ENCODE measurements around the gene MYO1E.
"Not testable (repeated sequence)": the region's sequence is repeated elsewhere in the genome, so short reads cannot be mapped to it uniquely, and the experiment has no call there.

Gene MYO1E

GRCh38 chr15:59290295-59291212 is 82.1 kb downstream of the MYO1E start:
- FAIRE-seq: no peak

GRCh38 chr15:59289574-59289973 is 83.1 kb downstream of the MYO1E start:
- FAIRE-seq: no peak

GRCh38 chr15:59283717-59284391 is 88.8 kb downstream of the MYO1E start:
- no peak for FAIRE-seq

- FAIRE-seq: no peak
These were observed 89.9 kb downstream of the MYO1E start for GRCh38 chr15:59282515-59283337.

- FAIRE-seq: no peak
These were observed 91.0 kb downstream of the MYO1E start for GRCh38 chr15:59281699-59282098.

- FAIRE-seq: no peak
These were observed 91.8 kb downstream of the MYO1E start for GRCh38 chr15:59280855-59281254.

- FAIRE-seq: not testable (repeated sequence)
These were observed 92.4 kb downstream of the MYO1E start for GRCh38 chr15:59280292-59280691.

- FAIRE-seq: no peak
These were observed 93.6 kb downstream of the MYO1E start for GRCh38 chr15:59279023-59279422.

- no peak for FAIRE-seq
These were observed 94.6 kb downstream of the MYO1E start for GRCh38 chr15:59278120-59278519.

- no peak for FAIRE-seq
These were observed 96.2 kb downstream of the MYO1E start for GRCh38 chr15:59276225-59277178.

GRCh38 chr15:59274126-59274970 is 98.3 kb downstream of the MYO1E start:
- FAIRE-seq: no peak

GRCh38 chr15:59273234-59273633 is 99.4 kb downstream of the MYO1E start:
- FAIRE-seq: no peak

- no peak for FAIRE-seq
These were observed 101.0 kb downstream of the MYO1E start for GRCh38 chr15:59271595-59272201.

GRCh38 chr15:59268852-59269407 is 103.7 kb downstream of the MYO1E start:
- no peak for FAIRE-seq

GRCh38 chr15:59268168-59268851 is 104.4 kb downstream of the MYO1E start:
- FAIRE-seq: no peak

GRCh38 chr15:59266028-59266427 is 106.6 kb downstream of the MYO1E start:
- no peak for FAIRE-seq

GRCh38 chr15:59262316-59262715 is 110.4 kb downstream of the MYO1E start:
- FAIRE-seq: no peak

- FAIRE-seq: no peak
These were observed 112.6 kb downstream of the MYO1E start for GRCh38 chr15:59260090-59260489.

- no peak for FAIRE-seq
These were observed 113.3 kb downstream of the MYO1E start for GRCh38 chr15:59259137-59259943.
